ENCODE measurements around the gene IFNA7.
"Not testable (repeated sequence)": the region's sequence is repeated elsewhere in the genome, so short reads cannot be mapped to it uniquely, and the experiment has no call there.

IFNA7 gene

GRCh38 chr9:21182810-21183736 lies 18.9 kb downstream of the IFNA7 start:
- not testable (repeated sequence) for H3K4me3 ChIP-seq (replicated peaks; ENCODE audit: low read depth, low read length); H3K36me3 ChIP-seq (ENCODE audit: control insufficient read depth, insufficient read depth, low read length); DNase-seq (ENCODE audit: extremely low read depth, insufficient read length); H3K27me3 ChIP-seq (replicated peaks; ENCODE audit: control insufficient read depth, insufficient read depth, low read length)
- TF ChIP-seq, protein P1, sequence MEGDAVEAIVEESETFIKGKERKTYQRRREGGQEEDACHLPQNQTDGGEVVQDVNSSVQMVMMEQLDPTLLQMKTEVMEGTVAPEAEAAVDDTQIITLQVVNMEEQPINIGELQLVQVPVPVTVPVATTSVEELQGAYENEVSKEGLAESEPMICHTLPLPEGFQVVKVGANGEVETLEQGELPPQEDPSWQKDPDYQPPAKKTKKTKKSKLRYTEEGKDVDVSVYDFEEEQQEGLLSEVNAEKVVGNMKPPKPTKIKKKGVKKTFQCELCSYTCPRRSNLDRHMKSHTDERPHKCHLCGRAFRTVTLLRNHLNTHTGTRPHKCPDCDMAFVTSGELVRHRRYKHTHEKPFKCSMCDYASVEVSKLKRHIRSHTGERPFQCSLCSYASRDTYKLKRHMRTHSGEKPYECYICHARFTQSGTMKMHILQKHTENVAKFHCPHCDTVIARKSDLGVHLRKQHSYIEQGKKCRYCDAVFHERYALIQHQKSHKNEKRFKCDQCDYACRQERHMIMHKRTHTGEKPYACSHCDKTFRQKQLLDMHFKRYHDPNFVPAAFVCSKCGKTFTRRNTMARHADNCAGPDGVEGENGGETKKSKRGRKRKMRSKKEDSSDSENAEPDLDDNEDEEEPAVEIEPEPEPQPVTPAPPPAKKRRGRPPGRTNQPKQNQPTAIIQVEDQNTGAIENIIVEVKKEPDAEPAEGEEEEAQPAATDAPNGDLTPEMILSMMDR (IDR thresholded peaks at IDR 0.05; ENCODE audit: insufficient read depth, low read length, poor library complexity, severe bottlenecking): peak; percentile 68

- no peak overlapping the region for H3K4me3 ChIP-seq (replicated peaks; ENCODE audit: low read depth, low read length)
- no peak for DNase-seq (ENCODE audit: extremely low read depth, insufficient read length)
- no peaks in the 10 kb centered on the region for H3K36me3 ChIP-seq (ENCODE audit: control insufficient read depth, insufficient read depth, low read length)
- TF ChIP-seq, protein P1 (IDR thresholded peaks at IDR 0.05; ENCODE audit: insufficient read depth, low read length, poor library complexity, severe bottlenecking): no peak
- 0 out of 2 replicates have a peak, but pooled peaks cover 1% of the 10 kb centered on the region for H3K27me3 ChIP-seq (replicated peaks; ENCODE audit: control insufficient read depth, insufficient read depth, low read length)
Observed at GRCh38 chr9:21174671-21175070, 27.3 kb downstream of the IFNA7 start.

- Histone ChIP-seq H3K27me3 (replicated peaks; ENCODE audit: control insufficient read depth, insufficient read depth, low read length) (0 out of 2 replicates have a peak, but pooled peaks cover 1% of the 10 kb centered on the region), H3K4me3 (replicated peaks; ENCODE audit: low read depth, low read length) (no peak overlapping the region), H3K36me3 (ENCODE audit: control insufficient read depth, insufficient read depth, low read length) (no peaks in the 10 kb centered on the region)
- TF ChIP-seq, protein P1 (IDR thresholded peaks at IDR 0.05; ENCODE audit: insufficient read depth, low read length, poor library complexity, severe bottlenecking): no peak
- DNase-seq (ENCODE audit: extremely low read depth, insufficient read length): no peak
Observed at GRCh38 chr9:21172156-21172555, 29.8 kb downstream of the IFNA7 start.

- Histone ChIP-seq H3K27me3 (replicated peaks; ENCODE audit: control insufficient read depth, insufficient read depth, low read length) (0 out of 2 replicates have a peak, but pooled peaks cover 1% of the 10 kb centered on the region), H3K36me3 (ENCODE audit: control insufficient read depth, insufficient read depth, low read length) (no peaks in the 10 kb centered on the region), H3K4me3 (replicated peaks; ENCODE audit: low read depth, low read length) (no peak overlapping the region)
- TF ChIP-seq, protein P1 (IDR thresholded peaks at IDR 0.05; ENCODE audit: insufficient read depth, low read length, poor library complexity, severe bottlenecking): no peak
- no peak for DNase-seq (ENCODE audit: extremely low read depth, insufficient read length)
Observed at GRCh38 chr9:21171351-21171750, 30.7 kb downstream of the IFNA7 start.

GRCh38 chr9:21166560-21166959 lies 35.4 kb downstream of the IFNA7 start, which contains the start of gene IFNA21:
Gene IFNA21 (minus strand): TSS chr9:21166660. CDS start chr9:21166612, 48 bp downstream.
- H3K27me3 ChIP-seq (replicated peaks; ENCODE audit: control insufficient read depth, insufficient read depth, low read length); DNase-seq (ENCODE audit: extremely low read depth, insufficient read length); H3K36me3 ChIP-seq (ENCODE audit: control insufficient read depth, insufficient read depth, low read length): not testable (repeated sequence)

DNA sequence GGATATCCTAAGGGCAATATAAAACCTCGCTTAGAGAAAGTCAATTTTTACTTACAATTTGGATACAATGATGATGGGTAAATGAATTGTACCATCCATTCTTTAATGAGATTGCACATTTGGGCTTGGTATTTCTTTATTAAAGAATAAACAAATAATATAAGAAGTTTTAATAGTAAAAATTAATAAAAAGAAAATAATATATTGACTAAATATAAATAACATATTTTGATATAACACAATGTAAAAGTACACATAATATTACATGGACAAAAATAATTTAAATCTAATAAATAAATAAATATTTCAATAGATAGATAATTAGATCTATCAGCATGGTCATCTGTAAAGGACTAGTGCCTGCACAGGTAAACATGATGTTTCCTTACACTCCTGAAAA lies 36.5 kb downstream of the IFNA7 start:
- no peaks in the 10 kb centered on the region for H3K27me3 ChIP-seq (replicated peaks; ENCODE audit: control insufficient read depth, insufficient read depth, low read length)
- TF ChIP-seq, protein P1 (IDR thresholded peaks at IDR 0.05; ENCODE audit: insufficient read depth, low read length, poor library complexity, severe bottlenecking): no peak
- no peak overlapping the region for H3K4me3 ChIP-seq (replicated peaks; ENCODE audit: low read depth, low read length)
- H3K36me3 ChIP-seq (ENCODE audit: control insufficient read depth, insufficient read depth, low read length): no peaks in the 10 kb centered on the region
- no peak for DNase-seq (ENCODE audit: extremely low read depth, insufficient read length)

More at GRCh38 chr9:21166560-21166959, 35.4 kb downstream of the IFNA7 start, which contains the start of gene IFNA21:
- not testable (repeated sequence) for H3K4me3 ChIP-seq (replicated peaks; ENCODE audit: low read depth, low read length)
